CD4-positive, alpha-beta T cell treated with Interferon gamma for 1 hour (primary cell): Measurements from ENCODE around the gene SMG6.
"Not testable (repeated sequence)": the region's sequence is repeated elsewhere in the genome, so short reads cannot be mapped to it uniquely, and the experiment has no call there.

Experiments used
- DNase-seq: peaks from one replicate; pipeline ENCODE4 v3.0.0-alpha.2; 2020

The SMG6 gene

GRCh38 chr17:2303204-2304188 lies at the start of gene SMG6, which contains the start of gene SRR:
Gene SMG6 (minus strand): TSS chr17:2303785. CDS start chr17:2303720, 65 bp downstream.
Gene SRR (plus strand): TSS chr17:2303950. CDS start chr17:2315561, 11,611 bp downstream.
- DNase-seq = peak; percentile 93

GRCh38 chr17:2351269-2351668 lies 47.7 kb upstream of the SMG6 start:
- no peak for DNase-seq

GRCh38 chr17:2347805-2348685 lies 44.5 kb upstream of the SMG6 start:
- DNase-seq = no peak

- no peak for DNase-seq
Observed at GRCh38 chr17:2346475-2346874, 42.9 kb upstream of the SMG6 start.

GRCh38 chr17:2344528-2344927 lies 40.9 kb upstream of the SMG6 start:
- no peak for DNase-seq

GRCh38 chr17:2343421-2343820 lies 39.8 kb upstream of the SMG6 start:
- DNase-seq = no peak

GRCh38 chr17:2338315-2338657 lies 34.7 kb upstream of the SMG6 start:
- DNase-seq = no peak

- peak; percentile 58 for DNase-seq
Observed at GRCh38 chr17:2337544-2338314, 34.1 kb upstream of the SMG6 start.

- DNase-seq = peak; percentile 76
Observed at GRCh38 chr17:2336852-2337543, 33.4 kb upstream of the SMG6 start, which contains the start of gene SGSM2. Gene SGSM2 (plus strand): TSS chr17:2337501. CDS start chr17:2337689, 188 bp downstream.

- DNase-seq = peak; percentile 82
Observed at GRCh38 chr17:2336215-2336851, 32.7 kb upstream of the SMG6 start, which contains the start of gene TSR1. Gene TSR1 (minus strand): TSS chr17:2336457. CDS start chr17:2336427, 30 bp downstream.

GRCh38 chr17:2335726-2336214 lies 32.2 kb upstream of the SMG6 start:
- no peak for DNase-seq

GRCh38 chr17:2331303-2331702 lies 27.7 kb upstream of the SMG6 start:
- no peak for DNase-seq

- DNase-seq = no peak
Observed at GRCh38 chr17:2323629-2324314, 20.2 kb upstream of the SMG6 start.

- no peak for DNase-seq
Observed at GRCh38 chr17:2321399-2321798, 17.8 kb upstream of the SMG6 start.

GRCh38 chr17:2319051-2319450 lies 15.5 kb upstream of the SMG6 start:
- no peak for DNase-seq

GRCh38 chr17:2317796-2318195 lies 14.2 kb upstream of the SMG6 start:
- no peak for DNase-seq

- DNase-seq = not testable (repeated sequence)
Observed at GRCh38 chr17:2316916-2317205, 13.3 kb upstream of the SMG6 start.

- no peak for DNase-seq
Observed at GRCh38 chr17:2312736-2313135, 9.2 kb upstream of the SMG6 start.

- DNase-seq = no peak
Observed at GRCh38 chr17:2309338-2310154, 6.0 kb upstream of the SMG6 start.

GRCh38 chr17:2304931-2305330 lies 1.3 kb upstream of the SMG6 start:
- no peak for DNase-seq
